Gastroesophageal sphincter (tissue), 3 donors: ENCODE data around the gene BLOC1S6.

ENCODE experiments used
- POLR2A ChIP-seq, 2 donors: fragments of 450-650 bp; IDR thresholded peaks; one replicate each; pipeline ENCODE4 v1.6.1; 2017; ENCODE audit warnings: antibody characterized with exemption in 2 of 2, mild to moderate bottlenecking in 2 of 2, moderate library complexity in 1 of 2
- TF ChIP-seq, protein P1 (sequence below), 4 experiments: fragments of 200-600 bp in 2 of 4; fragments of 450-650 bp in 2 of 4; sonication (generic) in 1 of 4; IDR thresholded peaks; one replicate each; pipeline ENCODE4 v1.5.1; 2017 to 2019; ENCODE audit warnings: antibody characterized with exemption in 4 of 4, mild to moderate bottlenecking in 2 of 4, moderate library complexity in 2 of 4

DNA sequence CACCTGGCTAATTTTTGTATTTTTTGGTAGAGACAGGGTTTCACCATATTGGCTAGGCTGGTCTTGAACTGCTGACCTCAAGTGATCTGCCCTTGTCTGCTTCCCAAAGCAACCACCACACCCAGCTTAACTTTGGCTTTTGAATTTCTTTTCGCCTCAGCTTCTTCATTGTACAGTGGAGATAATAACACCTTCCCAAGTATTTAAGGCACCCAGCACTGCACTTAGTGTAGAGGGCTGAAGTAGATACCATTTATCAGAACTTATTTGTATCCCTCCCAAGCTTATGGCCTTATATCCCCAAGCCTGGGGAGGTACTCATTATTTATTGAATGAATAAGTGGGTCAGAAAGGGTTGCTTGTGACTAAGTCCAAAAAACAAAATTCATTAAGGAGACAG is 50.0 kb downstream of the BLOC1S6 start:
- TF ChIP-seq, protein P1, sequence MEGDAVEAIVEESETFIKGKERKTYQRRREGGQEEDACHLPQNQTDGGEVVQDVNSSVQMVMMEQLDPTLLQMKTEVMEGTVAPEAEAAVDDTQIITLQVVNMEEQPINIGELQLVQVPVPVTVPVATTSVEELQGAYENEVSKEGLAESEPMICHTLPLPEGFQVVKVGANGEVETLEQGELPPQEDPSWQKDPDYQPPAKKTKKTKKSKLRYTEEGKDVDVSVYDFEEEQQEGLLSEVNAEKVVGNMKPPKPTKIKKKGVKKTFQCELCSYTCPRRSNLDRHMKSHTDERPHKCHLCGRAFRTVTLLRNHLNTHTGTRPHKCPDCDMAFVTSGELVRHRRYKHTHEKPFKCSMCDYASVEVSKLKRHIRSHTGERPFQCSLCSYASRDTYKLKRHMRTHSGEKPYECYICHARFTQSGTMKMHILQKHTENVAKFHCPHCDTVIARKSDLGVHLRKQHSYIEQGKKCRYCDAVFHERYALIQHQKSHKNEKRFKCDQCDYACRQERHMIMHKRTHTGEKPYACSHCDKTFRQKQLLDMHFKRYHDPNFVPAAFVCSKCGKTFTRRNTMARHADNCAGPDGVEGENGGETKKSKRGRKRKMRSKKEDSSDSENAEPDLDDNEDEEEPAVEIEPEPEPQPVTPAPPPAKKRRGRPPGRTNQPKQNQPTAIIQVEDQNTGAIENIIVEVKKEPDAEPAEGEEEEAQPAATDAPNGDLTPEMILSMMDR (IDR thresholded peaks at IDR 0.05): no peak
- no peak for TF ChIP-seq POLR2A (IDR thresholded peaks at IDR 0.05)
